Measurements from ENCODE around the gene PAWR. TPM values are rescaled to one million over a fixed set of nuclear protein-coding genes. Genes with fewer than 3 reads are reported as not detected.

The PAWR gene
- total and polyA plus RNA-seq, 8 donors, result 51.0 to 86.2 (median 68.3) TPM

DNA sequence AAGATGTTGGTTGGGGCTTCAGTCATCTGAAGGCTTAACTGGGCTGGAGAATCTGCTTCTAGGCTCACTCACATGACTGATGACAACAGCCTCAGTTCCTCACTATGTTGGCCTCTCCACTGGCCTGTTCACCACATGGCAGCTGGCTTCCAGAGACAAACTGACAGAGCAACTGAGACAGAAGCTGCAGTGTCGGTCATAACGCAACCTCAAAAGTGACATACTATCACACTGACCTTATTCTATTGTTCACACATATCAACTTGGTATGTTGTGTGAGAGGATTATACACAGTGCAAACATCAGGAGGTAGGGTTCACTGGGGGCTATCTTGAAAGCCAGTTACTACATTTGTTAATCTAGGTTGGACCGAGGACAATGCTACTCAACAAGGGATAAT lies 92.9 kb downstream of the PAWR start:
- no peak for ATAC-seq
- Histone ChIP-seq H3K4me3 (no peak overlapping the region), H3K9me3 (no peaks in the 10 kb centered on the region), H3K27ac (no peak overlapping the region), H3K36me3 (no peaks in the 10 kb centered on the region), H3K4me1 (no peaks in the 10 kb centered on the region), H3K27me3 (no peaks in the 10 kb centered on the region)
- intact Hi-C loops (cut with DNase I), result no loop called here
- no peak for DNase-seq
- TF ChIP-seq, protein P1, sequence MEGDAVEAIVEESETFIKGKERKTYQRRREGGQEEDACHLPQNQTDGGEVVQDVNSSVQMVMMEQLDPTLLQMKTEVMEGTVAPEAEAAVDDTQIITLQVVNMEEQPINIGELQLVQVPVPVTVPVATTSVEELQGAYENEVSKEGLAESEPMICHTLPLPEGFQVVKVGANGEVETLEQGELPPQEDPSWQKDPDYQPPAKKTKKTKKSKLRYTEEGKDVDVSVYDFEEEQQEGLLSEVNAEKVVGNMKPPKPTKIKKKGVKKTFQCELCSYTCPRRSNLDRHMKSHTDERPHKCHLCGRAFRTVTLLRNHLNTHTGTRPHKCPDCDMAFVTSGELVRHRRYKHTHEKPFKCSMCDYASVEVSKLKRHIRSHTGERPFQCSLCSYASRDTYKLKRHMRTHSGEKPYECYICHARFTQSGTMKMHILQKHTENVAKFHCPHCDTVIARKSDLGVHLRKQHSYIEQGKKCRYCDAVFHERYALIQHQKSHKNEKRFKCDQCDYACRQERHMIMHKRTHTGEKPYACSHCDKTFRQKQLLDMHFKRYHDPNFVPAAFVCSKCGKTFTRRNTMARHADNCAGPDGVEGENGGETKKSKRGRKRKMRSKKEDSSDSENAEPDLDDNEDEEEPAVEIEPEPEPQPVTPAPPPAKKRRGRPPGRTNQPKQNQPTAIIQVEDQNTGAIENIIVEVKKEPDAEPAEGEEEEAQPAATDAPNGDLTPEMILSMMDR (IDR thresholded peaks at IDR 0.05), result no peak

DNA sequence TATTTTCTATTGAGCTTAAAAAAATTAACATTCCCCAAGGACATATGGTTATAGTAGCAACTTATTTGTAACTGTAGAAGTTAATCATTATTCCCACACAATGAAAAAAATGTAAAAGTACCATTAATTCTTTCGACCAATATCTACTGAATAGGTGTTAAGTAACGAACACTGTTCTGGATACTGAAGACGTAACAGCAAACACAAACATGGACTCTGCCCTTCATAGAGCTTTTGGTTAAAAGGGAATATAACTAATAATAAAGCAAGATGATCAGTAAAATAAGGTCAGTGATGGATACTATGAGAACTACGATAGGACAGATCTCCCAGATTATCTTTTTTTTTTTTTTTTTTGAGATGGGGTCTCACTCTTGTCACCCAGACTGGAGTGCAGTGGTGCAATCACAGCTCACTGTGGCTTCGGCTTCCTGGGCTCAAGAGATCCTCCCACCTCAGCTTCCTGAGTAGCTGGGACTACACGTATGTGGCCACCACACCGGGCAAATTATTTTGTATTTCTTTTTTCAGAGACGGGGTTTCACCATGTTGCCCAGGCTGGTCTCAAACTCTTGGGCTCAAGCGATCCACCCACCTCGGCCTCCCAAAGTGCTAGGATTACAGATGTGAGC lies 93.9 kb downstream of the PAWR start:
- DNase-seq (no peak), ATAC-seq (no peak)
- TF ChIP-seq, protein P1 (IDR thresholded peaks at IDR 0.05), result no peak
- Histone ChIP-seq H3K4me3 (no peak overlapping the region), H3K27me3 (no peaks in the 10 kb centered on the region), H3K9me3 (no peaks in the 10 kb centered on the region), H3K36me3 (no peaks in the 10 kb centered on the region), H3K27ac (no peak overlapping the region), H3K4me1 (no peaks in the 10 kb centered on the region)
- intact Hi-C loops (cut with DNase I), result no loop called here

DNA sequence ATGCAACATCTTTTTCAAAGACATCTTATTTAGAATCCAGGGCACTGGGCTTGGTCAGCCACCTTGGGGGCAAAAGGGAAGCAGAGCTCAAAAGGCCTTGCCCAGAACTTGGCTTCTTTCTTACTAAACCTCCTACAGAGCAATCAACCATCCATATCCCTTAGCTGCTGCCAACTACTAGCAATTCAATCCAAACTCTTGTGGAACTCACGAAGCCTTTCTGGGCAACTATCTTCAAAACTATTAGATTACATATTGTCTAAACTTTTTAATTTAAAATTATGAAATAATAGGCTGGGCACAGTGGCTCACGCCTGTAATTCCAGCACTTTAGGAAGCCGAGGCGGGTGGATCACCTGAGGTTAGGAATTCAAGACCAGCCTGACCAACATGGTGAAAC lies 95.5 kb downstream of the PAWR start:
- TF ChIP-seq, protein P1 (IDR thresholded peaks at IDR 0.05), result no peak
- Histone ChIP-seq H3K4me3 (no peak overlapping the region), H3K27ac (no peak overlapping the region), H3K4me1 (no peaks in the 10 kb centered on the region), H3K27me3 (no peaks in the 10 kb centered on the region), H3K9me3 (no peaks in the 10 kb centered on the region), H3K36me3 (no peaks in the 10 kb centered on the region)
- ATAC-seq (no peak), DNase-seq (no peak)
- intact Hi-C loops (cut with DNase I), result no loop called here

DNA sequence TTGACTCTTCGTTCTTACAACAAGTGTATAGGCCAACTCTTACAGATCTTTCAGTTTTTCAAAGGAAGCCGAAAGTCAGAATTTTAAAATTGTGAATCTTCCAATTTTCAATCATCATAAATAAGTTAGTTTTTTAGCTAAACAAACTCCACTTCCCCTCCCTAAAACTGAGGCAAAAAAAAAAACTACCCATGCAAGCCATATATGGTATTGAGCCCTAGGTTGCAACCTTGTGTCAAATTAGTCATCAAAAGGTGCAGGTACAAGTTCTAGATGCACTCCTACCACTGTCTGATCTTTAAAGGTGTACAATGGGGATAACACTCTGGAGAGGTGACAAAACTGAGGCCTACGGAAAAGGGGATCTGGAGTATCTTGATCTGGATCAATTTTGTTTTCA lies 97.9 kb downstream of the PAWR start:
- DNase-seq, result no peak
- H3K9me3 ChIP-seq, result no peaks in the 10 kb centered on the region
- intact Hi-C loops (cut with DNase I), result no loop called here
- no peak overlapping the region for H3K4me3 ChIP-seq
- TF ChIP-seq, protein P1 (IDR thresholded peaks at IDR 0.05), result no peak
- no peak overlapping the region for H3K27ac ChIP-seq
- no peaks in the 10 kb centered on the region for H3K36me3 ChIP-seq
- ATAC-seq, result no peak
- no peaks in the 10 kb centered on the region for H3K4me1 ChIP-seq
- no peaks in the 10 kb centered on the region for H3K27me3 ChIP-seq

DNA sequence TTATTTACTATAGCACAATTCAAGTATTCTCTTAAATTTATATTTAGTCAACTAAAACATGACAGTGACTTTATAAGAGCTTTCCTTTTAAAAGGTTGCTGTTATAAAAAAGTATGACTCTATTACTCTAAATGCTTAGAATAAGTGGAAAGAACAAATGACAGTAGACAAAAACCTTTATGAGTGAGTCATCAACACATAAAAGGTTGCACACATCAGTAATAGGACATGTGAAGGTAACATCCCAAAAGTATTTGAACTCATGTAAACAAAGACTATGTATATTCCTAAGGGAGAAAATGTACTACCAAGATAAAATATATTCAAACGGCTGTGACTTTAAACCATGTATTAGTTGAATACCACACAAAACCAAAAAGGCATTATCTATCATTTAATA lies 98.8 kb downstream of the PAWR start:
- Histone ChIP-seq H3K27me3 (no peaks in the 10 kb centered on the region), H3K36me3 (no peaks in the 10 kb centered on the region), H3K4me3 (no peak overlapping the region), H3K9me3 (no peaks in the 10 kb centered on the region), H3K27ac (no peak overlapping the region), H3K4me1 (no peaks in the 10 kb centered on the region)
- DNase-seq (no peak), ATAC-seq (no peak)
- intact Hi-C loops (cut with DNase I), result no loop called here
- TF ChIP-seq, protein P1 (IDR thresholded peaks at IDR 0.05), result no peak

Measured in left lung (tissue), 10 donors.